NOMO-1 (cell line): ENCODE results near the gene MYO10.

ENCODE experiments used
- DNase-seq, 2 experiments: peaks; one replicate each; lab custom pipeline; 2025; ENCODE audit not compliant: unreplicated experiment in 2 of 2; lab: John Stamatoyannopoulos, UW

The MYO10 gene

DNA sequence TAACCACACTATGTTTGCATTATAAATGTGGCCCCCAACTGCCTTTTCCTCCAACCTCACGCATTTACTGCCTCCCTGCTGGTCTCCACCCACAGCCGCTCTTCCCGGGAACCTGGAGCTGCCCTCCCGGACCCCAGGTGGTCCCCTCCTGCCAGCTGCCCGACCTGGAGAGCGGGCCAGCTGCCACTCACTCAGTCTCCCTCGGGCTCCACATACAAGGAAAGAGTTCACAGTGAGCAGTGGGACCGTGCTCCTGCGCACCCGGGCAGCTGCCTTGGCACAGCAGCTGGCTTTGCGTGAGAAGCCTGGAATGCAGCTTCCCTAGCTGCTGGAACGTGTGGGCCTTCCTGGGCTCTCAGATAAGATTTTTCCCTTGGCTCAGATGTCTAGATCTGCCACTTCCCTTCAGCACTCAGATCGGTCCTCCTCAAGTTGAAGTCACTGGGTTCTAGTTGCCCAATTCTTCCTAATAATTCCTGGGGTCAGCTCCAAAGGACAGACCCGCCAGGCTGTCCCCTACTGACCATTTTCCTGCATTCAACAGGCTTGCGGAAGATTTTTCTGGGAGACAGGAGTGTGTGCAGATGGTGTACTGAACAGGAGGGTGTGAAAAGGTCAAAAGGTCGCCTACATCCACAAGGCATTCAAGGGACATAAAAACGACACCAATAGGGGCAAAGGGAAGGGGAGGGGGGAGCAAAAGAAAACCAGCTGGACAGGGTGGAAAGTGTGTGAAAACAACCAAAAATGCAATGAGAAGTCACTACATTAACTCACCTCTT, 69.1 kb downstream of the MYO10 start:
- DNase-seq: no peak

DNA sequence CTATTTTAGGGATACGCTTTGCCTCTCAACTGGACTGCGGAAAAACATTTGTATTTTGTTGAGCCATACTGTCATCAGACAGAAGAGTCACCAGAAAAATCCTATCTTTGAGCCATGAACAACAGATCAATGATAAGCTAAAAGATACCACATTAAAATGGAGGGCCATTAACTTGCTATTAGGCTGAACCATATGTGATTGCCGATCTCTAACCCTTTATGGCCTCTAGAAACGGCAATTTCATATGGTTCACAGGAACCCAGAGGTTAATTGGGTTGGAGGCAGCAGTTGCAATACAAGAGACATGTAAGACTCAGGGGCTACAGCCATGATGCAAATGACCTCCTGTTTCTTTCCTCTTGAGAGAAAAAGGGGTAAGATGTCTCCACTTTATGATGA, 69.8 kb downstream of the MYO10 start:
- DNase-seq: no peak

DNA sequence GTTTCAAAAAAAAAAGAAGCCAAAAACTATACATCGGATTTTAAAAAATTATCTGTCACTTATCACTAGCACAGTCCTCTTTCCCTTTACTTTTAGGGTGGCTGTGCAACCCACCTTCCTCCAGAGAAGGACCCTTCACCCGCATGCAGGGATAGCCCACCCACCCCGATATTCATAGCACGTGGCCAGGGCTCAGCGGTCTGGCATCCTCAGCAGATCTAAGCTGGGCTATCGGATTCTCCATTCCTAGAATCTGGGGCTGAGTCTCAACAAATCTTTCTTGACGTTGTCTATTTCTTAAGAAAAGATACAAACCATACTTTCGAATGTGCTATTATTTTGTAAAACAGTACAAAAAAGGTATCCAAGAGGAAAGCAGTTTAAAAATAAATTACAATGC, 70.9 kb downstream of the MYO10 start:
- no peak for DNase-seq

DNA sequence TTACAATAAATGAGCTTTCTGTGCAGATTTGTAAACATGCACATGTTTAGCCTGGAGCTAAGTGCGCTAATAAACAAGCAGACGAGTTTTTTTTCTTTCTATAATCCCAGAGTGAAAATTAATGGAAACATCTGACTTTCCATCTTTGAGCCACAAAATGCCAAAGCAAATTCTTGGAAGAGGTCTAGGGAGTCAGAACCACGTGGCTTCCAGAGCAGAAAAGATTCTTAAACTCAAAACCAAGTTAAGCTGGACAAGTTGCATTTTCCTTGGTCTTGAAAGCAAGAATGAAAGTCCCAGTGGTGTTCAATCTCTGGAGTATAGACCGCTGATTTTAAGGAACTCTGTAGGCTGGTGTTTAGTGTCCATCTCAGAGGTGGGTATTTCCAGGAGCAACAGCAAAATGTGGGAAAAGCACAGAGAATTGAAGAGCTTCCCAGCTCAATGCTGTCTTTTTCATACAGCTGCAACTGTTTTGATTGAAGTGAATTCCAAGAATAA, 71.4 kb downstream of the MYO10 start:
- no peak for DNase-seq

DNA sequence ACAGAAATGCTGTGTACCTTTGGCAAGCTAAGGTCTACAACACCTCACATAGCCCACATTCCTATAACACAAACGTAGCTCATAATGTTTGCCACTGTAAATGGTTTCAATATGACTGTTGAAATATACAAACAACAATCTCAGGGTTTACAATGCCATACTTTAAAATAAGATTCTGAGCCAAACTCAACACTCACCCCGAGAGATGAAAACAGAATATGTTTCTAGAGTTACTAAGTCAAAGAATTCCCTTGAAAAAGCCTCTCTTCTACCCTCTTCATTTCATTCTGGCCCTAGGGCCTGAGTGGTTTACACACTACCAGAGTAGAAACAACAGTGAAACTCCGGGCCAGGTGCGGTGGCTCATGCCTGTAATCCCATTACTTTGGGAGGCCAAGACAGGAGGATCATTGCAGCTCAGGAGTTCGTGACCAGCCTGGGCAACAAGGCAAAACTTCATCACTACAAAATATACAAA, 72.6 kb downstream of the MYO10 start:
- DNase-seq: no peak

DNA sequence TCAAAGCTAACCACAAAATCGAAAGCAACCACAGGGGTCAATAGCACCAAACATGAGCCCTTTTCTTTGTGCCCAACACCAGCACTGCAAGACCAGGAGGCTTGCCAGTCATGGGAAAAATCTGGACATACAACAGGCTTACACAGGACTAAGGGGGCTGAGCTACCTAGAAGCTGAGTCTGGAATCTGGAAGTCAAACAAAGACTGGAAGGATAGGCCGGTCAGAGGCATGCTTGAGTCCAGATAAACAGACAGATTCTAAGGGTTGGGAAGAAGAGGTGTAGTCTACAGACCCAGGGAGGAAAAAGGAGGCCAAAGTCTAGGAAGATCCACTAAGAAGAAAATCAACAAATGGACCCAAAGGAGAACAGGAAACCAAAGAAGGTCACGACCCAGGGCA, 73.3 kb downstream of the MYO10 start:
- DNase-seq: no peak

DNA sequence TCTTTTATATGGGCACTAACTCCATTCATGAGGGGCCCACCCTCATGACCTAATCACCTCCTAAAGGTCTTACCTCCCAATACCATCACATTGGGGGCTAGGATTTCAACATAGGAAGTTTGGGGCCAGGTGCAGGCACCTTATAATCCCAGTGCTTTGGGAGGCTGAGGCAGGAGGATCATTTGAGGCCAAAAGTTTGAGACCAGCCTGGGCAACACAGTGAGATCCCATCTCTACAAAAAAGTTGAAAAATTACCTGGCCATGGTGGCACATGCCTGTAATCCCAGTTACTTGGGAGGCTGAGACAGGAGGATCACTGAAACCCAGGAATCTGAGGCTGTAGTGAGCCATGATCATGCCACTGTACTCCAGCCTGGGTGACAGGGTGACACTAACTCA, 76.7 kb downstream of the MYO10 start:
- no peak for DNase-seq

DNA sequence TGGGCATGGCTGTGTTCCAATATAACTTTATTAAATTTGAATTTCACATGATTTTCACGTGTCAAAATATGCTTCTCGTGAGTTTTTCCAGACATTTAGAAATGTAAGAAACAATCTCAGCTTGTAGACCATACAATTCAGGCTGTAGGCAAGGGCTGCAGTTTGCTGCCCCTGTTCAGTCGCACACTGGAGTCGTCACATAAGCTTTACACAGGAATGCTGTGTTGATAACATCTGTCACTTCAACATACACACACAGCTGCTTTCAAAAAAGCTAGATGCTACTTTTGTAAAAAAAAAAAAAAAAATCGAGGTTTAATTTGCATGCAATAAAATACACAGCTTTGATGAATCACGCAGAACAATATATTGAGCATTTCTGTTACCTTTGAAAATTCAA, 77.9 kb downstream of the MYO10 start:
- no peak for DNase-seq

DNA sequence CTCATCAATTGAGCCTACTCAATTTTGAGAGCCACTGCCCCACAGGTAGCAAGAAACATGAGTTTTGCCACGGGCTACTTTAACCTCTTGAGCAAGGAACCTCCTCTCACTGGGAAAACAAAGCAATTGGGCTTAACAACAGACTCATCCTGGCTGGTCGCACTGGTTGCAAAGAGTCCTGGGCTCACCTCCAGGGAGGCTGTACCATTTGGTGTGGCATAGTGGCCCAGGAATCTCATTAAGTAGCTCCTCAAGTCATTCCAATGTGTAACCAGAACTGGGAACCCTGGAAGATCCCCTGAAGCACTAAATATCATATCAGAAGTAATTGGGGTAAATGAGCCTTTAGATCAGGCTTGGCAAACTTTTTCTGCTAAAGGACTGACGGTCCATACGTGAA, 78.5 kb downstream of the MYO10 start:
- no peak for DNase-seq

DNA sequence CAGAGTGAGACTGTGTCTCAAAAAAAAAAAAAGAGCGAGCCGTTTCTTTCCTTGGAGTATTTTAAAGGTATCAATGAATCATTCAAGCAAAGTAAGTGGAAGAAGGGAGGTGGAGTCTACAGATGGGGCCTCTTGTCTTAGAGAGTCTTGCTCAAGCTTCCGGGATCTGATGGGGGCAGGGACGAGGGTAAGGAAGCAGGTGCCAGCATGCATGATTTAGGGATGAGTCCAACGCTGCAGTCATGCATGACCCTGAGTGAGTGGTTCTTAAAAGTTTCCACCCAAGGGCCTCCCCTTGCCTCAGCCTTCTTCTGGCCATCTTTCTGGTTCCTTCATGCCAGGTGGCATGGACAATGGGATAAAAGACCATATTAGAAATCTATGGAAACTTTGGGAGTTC, 79.6 kb downstream of the MYO10 start:
- no peak for DNase-seq

DNA sequence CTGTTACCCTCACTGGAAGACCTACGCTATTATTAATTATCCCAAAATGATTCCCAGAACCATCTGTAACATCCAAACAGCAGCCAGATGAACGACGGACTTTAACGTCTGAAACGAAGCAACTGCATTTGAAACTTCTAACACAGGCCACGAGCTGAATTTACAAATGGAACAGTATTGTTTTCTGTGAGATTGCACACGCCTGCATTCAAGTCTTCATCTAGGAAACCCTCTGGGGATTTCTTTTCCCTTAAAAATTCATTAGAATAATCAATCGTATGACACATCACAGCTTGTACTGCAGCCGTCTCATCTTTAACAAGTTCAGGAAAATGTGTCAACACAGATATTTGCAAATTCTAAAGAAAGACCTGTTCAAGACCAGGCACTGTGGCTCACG, 80.2 kb downstream of the MYO10 start:
- DNase-seq: no peak

DNA sequence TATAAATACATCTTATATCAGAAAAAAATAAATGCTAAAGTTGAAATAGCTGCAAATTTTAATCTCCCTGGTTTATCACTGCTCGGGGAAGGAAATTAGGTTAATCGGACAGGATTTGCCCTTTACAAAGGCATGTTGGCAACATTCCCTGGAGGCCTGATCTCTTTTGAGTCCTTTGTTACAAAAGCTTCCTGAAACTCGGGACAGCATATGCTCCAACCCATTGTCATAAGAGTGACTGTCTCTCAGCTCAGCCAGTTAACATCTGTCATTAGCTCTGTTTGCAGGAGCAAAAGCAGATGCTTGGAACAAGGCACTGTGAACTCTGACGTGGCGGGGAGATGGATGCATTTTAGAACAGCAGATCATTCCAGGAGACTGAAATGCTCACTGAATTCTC, 80.6 kb downstream of the MYO10 start:
- no peak for DNase-seq

DNA sequence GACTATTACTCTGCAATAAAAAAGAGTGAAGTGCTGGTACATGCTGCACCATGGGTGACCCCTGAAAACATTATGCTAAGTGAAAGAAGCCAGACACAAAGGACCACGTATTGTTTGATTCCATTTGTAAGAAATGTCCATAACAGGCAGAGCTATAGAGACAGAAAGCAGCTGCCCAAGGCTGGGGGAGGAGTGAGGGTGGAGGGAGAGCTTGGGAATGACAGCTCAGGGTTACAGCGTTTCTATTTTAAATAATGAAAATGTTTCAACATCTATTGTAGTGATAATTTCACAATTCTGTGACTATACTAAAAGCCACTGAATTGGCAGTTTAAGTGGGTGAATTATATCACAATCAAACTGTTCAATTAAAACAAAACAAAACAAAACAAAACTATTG, 81.7 kb downstream of the MYO10 start:
- DNase-seq: no peak

DNA sequence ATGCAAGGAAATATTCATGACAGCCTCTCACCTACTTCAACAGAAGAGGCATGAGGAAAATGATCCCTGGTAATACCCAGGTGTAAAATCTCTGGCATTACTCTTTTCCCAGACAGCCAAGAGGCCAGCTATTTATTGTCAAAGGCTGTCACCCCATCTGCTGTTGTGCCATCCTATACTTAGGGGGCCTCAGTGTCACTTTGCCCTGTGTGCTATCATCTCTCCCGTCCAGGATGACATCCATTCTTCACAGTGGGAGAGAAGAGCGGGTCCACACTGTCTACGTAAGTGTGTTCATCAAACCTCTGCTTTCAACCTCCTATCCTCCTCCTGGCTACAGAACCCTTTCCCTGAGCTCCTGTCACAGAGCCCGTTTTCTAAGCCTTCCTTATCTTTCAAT, 82.6 kb downstream of the MYO10 start:
- no peak for DNase-seq

DNA sequence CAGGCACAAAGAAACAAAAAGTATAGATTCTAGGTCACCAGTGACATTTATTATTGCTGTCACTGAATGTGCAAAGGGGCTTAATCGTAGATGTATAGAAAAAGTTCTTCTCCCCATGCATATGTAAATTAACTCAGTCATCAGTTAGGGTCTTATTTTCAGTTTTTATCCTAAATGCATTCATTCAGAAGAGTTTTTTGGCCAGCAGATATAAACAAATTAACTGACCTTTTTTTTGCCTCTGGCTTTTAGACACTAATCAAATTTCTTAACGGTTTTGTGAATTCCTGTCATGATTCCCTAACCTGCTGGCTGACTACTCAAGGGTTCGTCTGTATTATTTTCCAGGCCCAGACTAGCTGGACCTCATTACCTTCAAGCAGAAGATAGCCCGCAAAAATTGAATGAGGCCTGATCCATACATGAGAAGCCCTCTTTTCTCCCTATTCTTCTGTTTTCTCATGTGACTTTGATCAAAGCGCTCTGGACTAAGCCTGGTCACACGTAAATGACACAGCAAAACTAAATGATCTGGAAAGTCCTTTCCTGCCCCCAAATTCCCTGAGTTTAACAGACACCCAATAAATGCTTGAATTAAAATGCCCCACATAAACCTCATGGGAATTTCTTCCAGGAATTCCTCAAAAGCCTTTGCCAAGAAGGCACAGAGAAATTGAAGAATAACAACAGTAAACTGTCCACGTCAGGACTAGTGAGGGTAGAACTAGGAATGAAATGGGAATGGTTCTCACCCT, 83.7 kb downstream of the MYO10 start:
- DNase-seq: no peak

DNA sequence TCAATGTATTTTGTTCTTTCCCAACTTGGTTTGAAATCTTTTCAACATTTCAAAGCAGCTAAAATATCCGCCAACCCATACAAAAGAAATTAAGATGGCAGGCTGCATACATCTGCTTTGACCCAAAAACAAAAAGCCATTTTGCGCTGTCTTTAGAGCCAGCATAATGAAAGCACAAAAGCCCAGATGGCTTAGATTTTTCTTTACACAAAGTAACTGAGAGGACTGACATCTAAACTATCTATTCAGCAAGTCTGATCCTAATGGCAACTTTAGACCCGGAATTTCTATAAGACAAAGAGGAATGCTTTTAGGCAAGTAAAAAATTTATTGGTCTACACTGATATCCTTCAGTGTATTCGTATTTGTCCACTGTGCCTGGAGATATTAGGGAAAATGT, 86.3 kb downstream of the MYO10 start:
- no peak for DNase-seq

DNA sequence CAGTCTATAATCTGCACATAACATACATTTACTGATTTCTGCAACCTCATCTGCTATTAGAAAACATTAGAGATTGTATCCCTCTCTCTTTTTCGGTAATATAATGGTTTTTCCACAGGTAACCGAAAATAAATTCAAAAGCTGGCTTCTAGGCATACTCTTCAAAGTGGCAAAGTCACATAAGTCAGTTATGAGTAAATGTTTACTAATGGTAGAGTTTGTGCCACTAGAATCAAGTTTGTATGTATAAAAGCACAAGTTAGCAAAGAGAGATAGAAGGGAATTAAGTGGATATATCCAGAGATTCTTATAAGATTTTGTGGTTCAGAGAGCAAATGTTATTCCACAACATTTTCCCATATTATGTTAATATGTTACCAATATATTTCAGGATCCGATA, 86.9 kb downstream of the MYO10 start:
- DNase-seq: no peak

DNA sequence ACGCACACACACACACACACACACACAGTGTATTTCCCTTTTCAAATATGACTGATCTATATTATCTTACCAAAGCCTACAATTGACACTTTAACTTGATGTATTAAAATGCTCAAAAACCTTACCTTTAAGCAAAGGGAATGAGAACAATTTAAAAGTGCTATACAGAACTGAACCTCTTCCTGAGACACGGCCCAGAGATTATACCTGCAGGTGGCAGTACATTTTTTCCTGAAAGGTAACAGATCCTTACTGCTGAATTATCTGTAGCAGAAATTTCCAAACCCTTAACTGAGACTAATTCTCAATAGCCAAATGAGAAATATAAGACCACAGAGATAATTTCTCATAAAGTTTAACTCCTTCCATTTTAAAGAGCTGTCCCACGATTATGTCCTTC, 91.1 kb downstream of the MYO10 start:
- DNase-seq: no peak

DNA sequence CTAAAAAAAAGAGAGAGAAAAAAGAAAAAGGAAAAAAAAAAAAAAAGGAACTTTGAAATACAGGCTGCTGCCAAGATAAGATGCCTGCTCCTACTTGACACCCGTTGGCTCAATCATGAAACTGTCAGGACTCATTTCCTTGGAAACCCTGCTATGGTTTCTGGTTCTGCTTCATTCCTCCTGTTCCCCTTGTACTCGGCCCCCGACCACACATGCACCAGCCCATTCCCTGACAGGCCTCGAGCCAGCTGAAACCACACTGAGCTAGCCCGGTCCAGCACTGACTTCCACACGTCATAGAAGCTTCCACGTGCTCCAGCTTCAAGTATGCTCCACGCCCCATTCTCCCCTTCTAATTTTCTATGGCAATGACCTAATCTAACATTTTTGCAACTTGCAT, 93.2 kb downstream of the MYO10 start:
- no peak for DNase-seq

DNA sequence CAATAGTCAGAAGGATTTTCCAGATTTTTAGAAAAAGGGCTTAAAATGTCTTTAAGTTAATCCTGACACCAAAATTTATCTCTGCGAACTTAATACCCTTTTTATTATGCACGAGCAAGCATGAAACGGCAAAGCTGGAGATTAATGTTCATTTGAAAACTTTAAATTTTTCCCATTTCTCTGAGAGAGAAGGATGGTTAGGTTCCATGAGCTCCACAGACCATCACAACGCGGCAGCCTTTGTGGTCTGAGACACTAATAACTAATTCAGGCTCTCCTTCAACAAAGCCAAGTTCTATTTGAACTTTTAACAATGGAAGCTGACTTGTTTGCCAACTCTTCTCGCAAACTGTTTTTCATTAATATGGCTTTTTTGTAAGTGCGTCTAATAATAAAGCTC, 94.7 kb downstream of the MYO10 start:
- no peak for DNase-seq

DNA sequence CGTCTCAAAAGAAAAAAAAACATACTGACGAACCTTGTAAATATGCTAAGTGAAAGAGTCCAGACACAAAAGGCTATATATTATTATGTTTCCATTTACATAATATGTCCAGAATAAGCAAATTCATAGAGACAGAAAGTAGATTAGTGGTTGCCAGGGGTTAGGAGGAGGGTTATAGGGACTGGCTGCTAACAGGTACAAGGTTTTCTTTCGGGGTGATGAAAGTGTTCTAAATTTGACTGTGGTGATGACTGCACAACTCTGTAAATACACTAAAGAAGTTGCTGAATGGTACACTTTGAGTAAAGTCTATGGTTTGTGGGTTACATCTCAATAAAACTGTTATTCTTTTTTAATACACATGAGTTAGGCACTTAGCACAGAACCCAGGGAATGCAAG, 98.8 kb downstream of the MYO10 start:
- no peak for DNase-seq

DNA sequence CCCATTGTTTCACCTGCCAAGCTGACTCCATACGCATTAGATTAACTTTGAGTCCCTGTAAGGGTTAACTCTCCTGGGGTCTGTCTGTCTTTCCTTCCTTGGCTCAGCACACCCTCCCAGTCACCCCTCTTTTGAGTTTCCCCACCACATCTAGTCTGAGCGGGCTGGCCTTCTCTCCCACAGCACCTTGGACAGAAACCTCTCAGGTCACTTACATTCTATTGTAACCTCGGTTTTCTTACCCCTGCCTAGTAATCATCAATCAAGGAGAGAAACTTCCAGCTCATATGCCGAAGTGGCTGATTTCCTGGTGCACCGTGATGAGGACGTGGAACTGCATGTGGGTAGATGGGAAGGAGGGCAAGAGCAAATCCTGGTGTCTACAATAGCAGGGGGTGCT, 102.1 kb downstream of the MYO10 start:
- no peak for DNase-seq
